Measurements from ENCODE around the gene ACP5.

GRCh38 chr19:11535792-11536595 is 41.5 kb downstream of the ACP5 start:
- peak; percentile 79 to 98 (median 92) for TF ChIP-seq CTCF (IDR thresholded peaks at IDR 0.05)
- TF ChIP-seq POLR2A (IDR thresholded peaks at IDR 0.05) = peak in 2 of 3 donors; percentile 41 to 48
